Fibroblast of lung (primary cell): ENCODE data around the gene ARID1B.

Experiments used
- EZH2 ChIP-seq: IDR thresholded peaks from 2 replicates; pipeline ENCODE4 v1.5.1; 2012; ENCODE audit warnings: low read length, control low read depth, mild to moderate bottlenecking; ENCODE audit errors: missing control alignments
- TF ChIP-seq, protein P1 (sequence below), 2 donors: IDR thresholded peaks in 1 of 2; conservative IDR thresholded peaks in 1 of 2; 1 replicate in 1 of 2; 2 replicates in 1 of 2; pipeline ENCODE4 v1.5.1; 2011 to 2012; ENCODE audit warnings: low read length in 2 of 2, control low read depth in 1 of 2, inconsistent platforms in 1 of 2, low read depth in 1 of 2, mild to moderate bottlenecking in 1 of 2

DNA sequence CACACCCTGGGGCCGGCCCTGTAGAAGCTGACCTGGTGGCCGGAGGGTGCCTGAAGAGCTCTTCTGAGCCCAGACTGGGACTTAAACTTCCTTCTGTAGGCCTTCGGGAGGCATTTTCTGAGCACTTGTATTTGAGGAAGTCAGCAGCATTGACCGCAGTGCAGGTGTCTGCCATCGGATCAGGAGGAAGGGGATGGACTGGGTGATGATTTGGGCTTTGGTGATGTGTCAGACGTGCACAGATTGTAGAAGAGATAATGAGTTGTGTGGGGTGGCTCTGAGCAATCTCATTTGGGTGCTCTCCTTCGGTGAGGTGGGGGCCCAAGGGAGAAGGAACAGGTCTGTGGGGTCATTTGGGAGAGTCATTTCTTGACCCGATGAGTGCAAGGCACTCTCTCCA, 150.9 kb downstream of the ARID1B start:
- TF ChIP-seq, protein P1, sequence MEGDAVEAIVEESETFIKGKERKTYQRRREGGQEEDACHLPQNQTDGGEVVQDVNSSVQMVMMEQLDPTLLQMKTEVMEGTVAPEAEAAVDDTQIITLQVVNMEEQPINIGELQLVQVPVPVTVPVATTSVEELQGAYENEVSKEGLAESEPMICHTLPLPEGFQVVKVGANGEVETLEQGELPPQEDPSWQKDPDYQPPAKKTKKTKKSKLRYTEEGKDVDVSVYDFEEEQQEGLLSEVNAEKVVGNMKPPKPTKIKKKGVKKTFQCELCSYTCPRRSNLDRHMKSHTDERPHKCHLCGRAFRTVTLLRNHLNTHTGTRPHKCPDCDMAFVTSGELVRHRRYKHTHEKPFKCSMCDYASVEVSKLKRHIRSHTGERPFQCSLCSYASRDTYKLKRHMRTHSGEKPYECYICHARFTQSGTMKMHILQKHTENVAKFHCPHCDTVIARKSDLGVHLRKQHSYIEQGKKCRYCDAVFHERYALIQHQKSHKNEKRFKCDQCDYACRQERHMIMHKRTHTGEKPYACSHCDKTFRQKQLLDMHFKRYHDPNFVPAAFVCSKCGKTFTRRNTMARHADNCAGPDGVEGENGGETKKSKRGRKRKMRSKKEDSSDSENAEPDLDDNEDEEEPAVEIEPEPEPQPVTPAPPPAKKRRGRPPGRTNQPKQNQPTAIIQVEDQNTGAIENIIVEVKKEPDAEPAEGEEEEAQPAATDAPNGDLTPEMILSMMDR (conservative IDR thresholded peaks at IDR 0.05 in 1 of 2, IDR thresholded peaks at IDR 0.05 in 1 of 2; ENCODE audit: low read depth in 1 of 2, low read length in 2 of 2), result no peak
- no peak for TF ChIP-seq EZH2
